ENCODE measurements around the gene SMURF1. TPM values are rescaled to one million over a fixed set of nuclear protein-coding genes. Genes with fewer than 3 reads are reported as not detected.

Gene SMURF1
- total RNA-seq, 6 experiments from 2014 or later = 17.8 to 23.4 (median 21.3) TPM

DNA sequence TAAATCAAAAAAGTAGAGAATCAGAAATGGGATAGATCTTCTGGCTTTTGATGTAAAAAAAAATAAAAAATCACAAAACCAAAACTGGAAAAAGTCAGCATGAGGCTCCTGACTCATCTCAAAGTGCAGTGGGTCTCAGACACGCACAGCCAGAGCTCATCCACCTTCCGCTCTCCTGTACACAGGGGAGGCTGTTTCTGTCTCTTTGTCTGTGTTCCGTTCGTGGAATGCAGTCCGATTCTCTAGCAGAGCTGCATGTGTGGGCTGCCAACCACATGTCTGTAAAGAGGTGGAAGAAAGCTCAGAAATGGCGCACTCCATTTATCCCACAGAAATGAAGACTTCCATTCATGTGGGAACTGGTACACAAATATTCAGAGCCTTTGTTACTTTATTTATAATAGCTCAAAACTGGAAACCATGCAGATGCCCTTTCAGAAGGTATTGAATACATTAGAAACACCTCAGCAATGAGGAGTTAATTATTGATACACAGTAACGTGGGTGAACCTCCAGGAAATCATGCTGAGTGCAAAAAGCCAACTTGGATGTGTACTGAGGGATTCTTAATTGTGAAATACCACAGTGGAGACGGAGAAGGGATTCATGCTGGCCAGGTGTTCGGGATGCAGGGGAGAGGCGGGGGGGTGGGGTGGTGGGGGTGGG, 142.3 kb downstream of the SMURF1 start:
- no peak overlapping the region; the same call in 1 of the 2 replicates for H3K27ac Mint-ChIP-seq
- H3K4me3 Mint-ChIP-seq = no peak overlapping the region
- TF ChIP-seq, protein P1, sequence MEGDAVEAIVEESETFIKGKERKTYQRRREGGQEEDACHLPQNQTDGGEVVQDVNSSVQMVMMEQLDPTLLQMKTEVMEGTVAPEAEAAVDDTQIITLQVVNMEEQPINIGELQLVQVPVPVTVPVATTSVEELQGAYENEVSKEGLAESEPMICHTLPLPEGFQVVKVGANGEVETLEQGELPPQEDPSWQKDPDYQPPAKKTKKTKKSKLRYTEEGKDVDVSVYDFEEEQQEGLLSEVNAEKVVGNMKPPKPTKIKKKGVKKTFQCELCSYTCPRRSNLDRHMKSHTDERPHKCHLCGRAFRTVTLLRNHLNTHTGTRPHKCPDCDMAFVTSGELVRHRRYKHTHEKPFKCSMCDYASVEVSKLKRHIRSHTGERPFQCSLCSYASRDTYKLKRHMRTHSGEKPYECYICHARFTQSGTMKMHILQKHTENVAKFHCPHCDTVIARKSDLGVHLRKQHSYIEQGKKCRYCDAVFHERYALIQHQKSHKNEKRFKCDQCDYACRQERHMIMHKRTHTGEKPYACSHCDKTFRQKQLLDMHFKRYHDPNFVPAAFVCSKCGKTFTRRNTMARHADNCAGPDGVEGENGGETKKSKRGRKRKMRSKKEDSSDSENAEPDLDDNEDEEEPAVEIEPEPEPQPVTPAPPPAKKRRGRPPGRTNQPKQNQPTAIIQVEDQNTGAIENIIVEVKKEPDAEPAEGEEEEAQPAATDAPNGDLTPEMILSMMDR (IDR thresholded peaks at IDR 0.05) = no peak
- peaks cover 12% of the 10 kb centered on the region for H3K4me1 Mint-ChIP-seq (ENCODE audit: low read depth)
- no peak for DNase-seq
- no peaks in the 10 kb centered on the region for H3K9me3 Mint-ChIP-seq
- peaks cover 18% of the 10 kb centered on the region for H3K36me3 Mint-ChIP-seq (ENCODE audit: low read depth)
- peaks cover 2% of the 10 kb centered on the region; the same call in 1 of the 2 replicates for H3K27me3 Mint-ChIP-seq (ENCODE audit: insufficient read depth)

DNA sequence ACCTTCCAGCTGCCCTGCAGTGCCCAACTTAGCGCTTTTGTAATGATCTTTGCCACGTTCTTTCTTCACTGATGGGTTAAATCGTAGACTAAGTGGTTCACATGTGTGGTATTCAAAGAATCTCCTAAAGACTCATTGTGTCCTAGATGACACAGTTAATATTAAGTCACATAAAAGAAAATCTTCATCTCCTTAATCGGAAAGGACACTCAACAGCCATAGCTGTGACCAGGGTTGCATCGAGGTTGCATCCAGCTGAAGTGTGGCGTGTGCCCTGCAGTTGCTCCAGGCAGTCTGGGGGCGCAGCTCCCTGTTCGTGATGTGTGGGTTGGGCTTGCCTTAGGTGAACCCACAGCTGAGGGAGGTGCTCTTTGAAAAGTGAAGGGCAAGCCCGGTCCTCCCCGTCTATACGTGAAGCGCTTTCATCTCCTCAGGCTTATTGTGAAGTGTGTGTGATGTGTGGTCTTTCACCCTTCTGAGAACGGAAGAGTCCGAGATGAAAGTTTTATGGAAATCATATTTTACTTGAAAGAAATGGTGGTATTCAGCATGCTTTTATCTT, 142.9 kb downstream of the SMURF1 start:
- no peak overlapping the region for H3K4me3 Mint-ChIP-seq
- peak; percentile 31 for DNase-seq
- peaks cover 12% of the 10 kb centered on the region for H3K4me1 Mint-ChIP-seq (ENCODE audit: low read depth)
- H3K27me3 Mint-ChIP-seq (ENCODE audit: insufficient read depth) = peaks cover 2% of the 10 kb centered on the region; the same call in 1 of the 2 replicates
- TF ChIP-seq, protein P1 (IDR thresholded peaks at IDR 0.05) = no peak
- H3K36me3 Mint-ChIP-seq (ENCODE audit: low read depth) = peaks cover 15% of the 10 kb centered on the region
- H3K9me3 Mint-ChIP-seq = no peaks in the 10 kb centered on the region
- no peak overlapping the region for H3K27ac Mint-ChIP-seq

DNA sequence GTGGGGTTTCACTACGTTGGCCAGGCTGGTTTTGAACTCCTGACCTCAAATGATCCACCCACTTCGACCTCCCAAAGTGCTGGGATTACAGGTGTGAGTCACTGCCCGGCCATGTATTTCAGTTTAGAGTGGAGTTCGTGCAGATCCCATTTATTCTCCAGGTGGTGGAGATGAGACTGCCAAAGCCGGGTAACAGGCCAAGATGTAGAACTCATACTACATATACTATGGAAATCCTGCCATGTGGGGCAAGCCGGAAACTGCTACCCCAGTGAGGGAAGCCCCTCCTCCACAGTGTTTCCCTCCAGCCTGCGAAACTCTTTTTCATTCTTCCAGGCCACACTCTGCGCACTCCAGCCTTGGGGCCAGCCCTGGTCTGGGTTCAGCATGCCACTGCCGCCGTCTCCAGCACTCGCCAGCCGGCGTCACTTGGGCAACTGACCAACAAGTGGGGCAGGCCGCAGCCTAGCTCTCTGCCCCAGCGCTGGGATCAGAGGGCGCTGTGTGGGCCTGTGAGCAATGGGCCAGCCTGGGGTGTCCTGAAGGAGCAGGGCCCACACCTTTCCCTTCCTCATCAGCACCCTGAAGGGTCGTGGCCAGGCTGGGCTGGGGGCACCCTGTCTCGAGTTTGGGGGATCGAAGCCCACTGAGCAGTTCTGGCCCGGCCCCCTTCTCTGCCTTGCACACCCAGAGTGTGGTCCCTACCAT, 143.6 kb downstream of the SMURF1 start:
- DNase-seq = no peak
- Mint-ChIP-seq H3K4me3 (no peak overlapping the region), H3K4me1 (ENCODE audit: low read depth) (peaks cover 12% of the 10 kb centered on the region), H3K27ac (no peak overlapping the region), H3K36me3 (ENCODE audit: low read depth) (peaks cover 15% of the 10 kb centered on the region), H3K9me3 (no peaks in the 10 kb centered on the region), H3K27me3 (ENCODE audit: insufficient read depth) (peaks cover 2% of the 10 kb centered on the region; the same call in 1 of the 2 replicates)
- TF ChIP-seq, protein P1 (IDR thresholded peaks at IDR 0.05) = no peak

DNA sequence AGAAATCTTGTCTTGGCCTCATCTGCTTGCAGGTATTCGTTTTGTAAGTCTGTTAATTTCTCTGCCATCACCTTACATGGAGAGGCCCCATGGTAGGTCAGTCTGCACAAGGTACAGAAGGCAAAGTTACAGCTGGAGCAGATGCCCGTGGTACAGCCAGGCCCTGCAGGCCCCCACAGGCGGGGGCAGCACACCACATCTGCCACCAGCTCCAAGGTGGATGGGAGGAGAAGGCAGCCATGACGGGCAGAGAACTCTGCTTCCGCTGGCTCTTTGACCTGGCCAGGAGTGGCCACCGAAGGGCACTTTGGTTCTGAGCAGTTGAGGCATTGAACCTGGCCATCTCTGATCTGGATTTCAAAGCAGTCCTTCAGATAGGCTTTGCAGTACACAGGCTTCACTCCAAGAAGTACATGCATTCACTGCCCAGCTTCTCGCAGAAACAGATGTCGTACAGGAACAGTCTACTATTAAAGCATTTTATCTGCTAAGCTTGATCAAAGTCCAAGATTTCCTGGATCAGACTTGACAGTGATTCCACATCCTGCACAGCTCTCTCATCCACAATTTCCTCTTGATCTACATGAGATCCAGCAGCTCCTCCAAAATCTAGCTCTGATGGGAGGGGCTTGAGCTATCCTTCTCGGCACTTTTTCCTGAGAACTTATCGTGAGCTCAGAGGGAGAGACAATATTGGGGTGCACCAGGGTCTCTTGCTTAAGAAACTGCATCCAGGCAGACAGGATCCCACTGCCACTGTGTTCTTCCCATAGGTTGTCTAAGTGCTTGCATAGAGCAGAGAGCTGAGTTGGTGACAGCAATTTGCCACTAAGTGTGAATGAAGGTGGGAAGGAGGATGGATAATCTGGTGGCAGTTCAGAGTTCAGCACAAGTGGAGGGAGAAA, 144.8 kb downstream of the SMURF1 start:
- Mint-ChIP-seq H3K27ac (no peak overlapping the region), H3K4me1 (ENCODE audit: low read depth) (peaks cover 12% of the 10 kb centered on the region), H3K27me3 (ENCODE audit: insufficient read depth) (no peaks in the 10 kb centered on the region; the same call in 1 of the 2 replicates), H3K4me3 (no peak overlapping the region), H3K36me3 (ENCODE audit: low read depth) (peaks cover 11% of the 10 kb centered on the region), H3K9me3 (no peaks in the 10 kb centered on the region)
- TF ChIP-seq, protein P1 (IDR thresholded peaks at IDR 0.05) = no peak
- DNase-seq = no peak

DNA sequence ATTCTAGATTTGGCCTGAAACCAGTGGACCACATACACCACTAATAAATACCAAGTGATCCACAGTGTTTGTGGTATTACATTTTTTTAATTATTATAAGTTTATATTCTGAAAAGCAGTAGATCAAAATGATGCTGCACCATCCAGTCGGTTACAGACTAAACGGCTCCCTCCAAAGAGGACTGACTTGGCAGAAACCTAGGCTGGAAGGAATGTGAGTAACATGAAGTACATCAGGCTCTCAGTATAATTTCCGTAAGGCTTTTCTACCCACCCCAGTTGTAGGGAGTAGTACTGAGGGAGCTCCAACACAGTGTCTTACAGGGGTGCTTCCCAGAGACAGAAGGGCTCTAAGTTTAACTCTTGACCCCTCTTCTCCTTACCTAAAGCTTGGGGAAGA, 146.1 kb downstream of the SMURF1 start:
- TF ChIP-seq, protein P1 (IDR thresholded peaks at IDR 0.05) = no peak
- no peak overlapping the region for H3K4me3 Mint-ChIP-seq
- H3K36me3 Mint-ChIP-seq (ENCODE audit: low read depth) = peaks cover 12% of the 10 kb centered on the region
- H3K27ac Mint-ChIP-seq = no peak overlapping the region
- H3K27me3 Mint-ChIP-seq (ENCODE audit: insufficient read depth) = no peaks in the 10 kb centered on the region; the same call in 1 of the 2 replicates
- H3K9me3 Mint-ChIP-seq = no peaks in the 10 kb centered on the region
- peaks cover 12% of the 10 kb centered on the region for H3K4me1 Mint-ChIP-seq (ENCODE audit: low read depth)
- no peak for DNase-seq

All from HFFc6 (cell line).